DND-41 (cell line): ENCODE results near the gene IGSF1.

Source experiments
- ATAC-seq: fragments of 200-7000 bp; cut with Tn5 transposase; 3 replicates; pipeline ENCODE4 v1.9.1; 2021; ENCODE audit warnings: low read depth; ENCODE audit not compliant: insufficient read depth
- DNase-seq: peaks from one replicate; pipeline ENCODE4 v3.0.0-alpha.2; 2020
- H2AFZ ChIP-seq: 2 replicates; pipeline ENCODE4 v1.6.0; 2012; ENCODE audit warnings: low read depth, low read length
- H3K27ac ChIP-seq: 2 replicates; pipeline ENCODE4 v1.5.1; 2012; ENCODE audit warnings: low read length, inconsistent platforms
- H3K27me3 ChIP-seq: fragments of 200-600 bp; sonication (generic); 2 replicates; pipeline ENCODE4 v1.6.0; 2012; ENCODE audit warnings: low read length, mild to moderate bottlenecking, inconsistent platforms; ENCODE audit not compliant: insufficient read depth, poor library complexity
- H3K36me3 ChIP-seq: 2 replicates; pipeline ENCODE4 v1.5.1; 2012; ENCODE audit warnings: low read length, inconsistent platforms; ENCODE audit not compliant: insufficient read depth
- H3K4me1 ChIP-seq: 2 replicates; pipeline ENCODE4 v1.5.1; 2012; ENCODE audit warnings: mild to moderate bottlenecking, low read length; ENCODE audit not compliant: insufficient read depth
- H3K4me2 ChIP-seq: 2 replicates; pipeline ENCODE4 v1.6.0; 2012; ENCODE audit warnings: mild to moderate bottlenecking, moderate library complexity, low read length, inconsistent platforms; ENCODE audit not compliant: insufficient read depth
- H3K4me3 ChIP-seq, 2 experiments: fragments of 200-600 bp in 1 of 2; shearing (Covaris generic) in 1 of 2; 2 replicates each; pipeline ENCODE4 v1.5.1; 2012 to 2016; ENCODE audit warnings: inconsistent platforms in 2 of 2, low read length in 2 of 2, mild to moderate bottlenecking in 2 of 2, low read depth in 1 of 2, moderate library complexity in 1 of 2
- H3K79me2 ChIP-seq: 2 replicates; pipeline ENCODE4 v1.6.0; 2012; ENCODE audit warnings: low read length, inconsistent platforms; ENCODE audit not compliant: insufficient read depth
- H3K9ac ChIP-seq: 2 replicates; pipeline ENCODE4 v1.6.0; 2012; ENCODE audit warnings: low read depth, mild to moderate bottlenecking, inconsistent platforms, low read length, moderate library complexity
- H3K9me3 ChIP-seq: 2 replicates; pipeline ENCODE4 v1.5.1; 2012; ENCODE audit warnings: low read length, moderate library complexity, mild to moderate bottlenecking, inconsistent platforms; ENCODE audit not compliant: insufficient read depth, severe bottlenecking
- H4K20me1 ChIP-seq: 2 replicates; pipeline ENCODE4 v1.6.0; 2012; ENCODE audit warnings: low read length; ENCODE audit not compliant: insufficient read depth
- CTCF ChIP-seq: IDR thresholded peaks from 2 replicates; pipeline ENCODE4 v1.5.1; 2012; ENCODE audit warnings: borderline replicate concordance, low read length, moderate library complexity, mild to moderate bottlenecking; ENCODE audit not compliant: poor library complexity, severe bottlenecking; ENCODE audit errors: extremely low read depth
- EZH2 ChIP-seq: IDR thresholded peaks from 3 replicates; pipeline ENCODE4 v1.6.1; 2012; ENCODE audit warnings: borderline replicate concordance, low read depth, mild to moderate bottlenecking, moderate library complexity, low read length, inconsistent platforms; ENCODE audit not compliant: severe bottlenecking

The IGSF1 gene

GRCh38 chrX:131271274-131271673, 17.8 kb downstream of the IGSF1 start:
- no peak for TF ChIP-seq CTCF
- no peak for TF ChIP-seq EZH2
- H3K4me1 ChIP-seq: no peaks in the 10 kb centered on the region

GRCh38 chrX:131270080-131270479, 19.0 kb downstream of the IGSF1 start:
- H2AFZ ChIP-seq: no peak overlapping the region
- H3K79me2 ChIP-seq: no peaks in the 10 kb centered on the region
- H3K27me3 ChIP-seq: no peaks in the 10 kb centered on the region
- H3K9ac ChIP-seq: no peak overlapping the region
- H3K9me3 ChIP-seq: no peaks in the 10 kb centered on the region
- ATAC-seq (no peak), DNase-seq (no peak)
- TF ChIP-seq EZH2: no peak
- TF ChIP-seq CTCF: no peak
- no peak overlapping the region for H3K4me2 ChIP-seq
- H3K4me1 ChIP-seq: no peaks in the 10 kb centered on the region
- H3K36me3 ChIP-seq: no peaks in the 10 kb centered on the region
- no peak overlapping the region for H3K4me3 ChIP-seq
- no peaks in the 10 kb centered on the region for H4K20me1 ChIP-seq
- no peak overlapping the region for H3K27ac ChIP-seq

More at GRCh38 chrX:131271274-131271673, 17.8 kb downstream of the IGSF1 start:
- DNase-seq (no peak), ATAC-seq (no peak)
- no peak overlapping the region for H3K9ac ChIP-seq
- no peak overlapping the region for H3K27ac ChIP-seq
- no peaks in the 10 kb centered on the region for H3K79me2 ChIP-seq
- no peaks in the 10 kb centered on the region for H3K36me3 ChIP-seq
- H2AFZ ChIP-seq: no peak overlapping the region
- H3K9me3 ChIP-seq: no peaks in the 10 kb centered on the region
- H4K20me1 ChIP-seq: no peaks in the 10 kb centered on the region
- H3K27me3 ChIP-seq: no peaks in the 10 kb centered on the region
- no peak overlapping the region for H3K4me2 ChIP-seq
- H3K4me3 ChIP-seq: no peak overlapping the region

- H3K9me3 ChIP-seq: no peaks in the 10 kb centered on the region
- H3K4me3 ChIP-seq: no peak overlapping the region
- H3K27me3 ChIP-seq: no peaks in the 10 kb centered on the region
- TF ChIP-seq EZH2: no peak
- no peak for TF ChIP-seq CTCF
- H4K20me1 ChIP-seq: no peaks in the 10 kb centered on the region
- H3K27ac ChIP-seq: no peak overlapping the region
- H2AFZ ChIP-seq: no peak overlapping the region
- no peaks in the 10 kb centered on the region for H3K36me3 ChIP-seq
- no peak overlapping the region for H3K4me2 ChIP-seq
- DNase-seq (no peak), ATAC-seq (no peak)
- H3K9ac ChIP-seq: no peak overlapping the region
- no peaks in the 10 kb centered on the region for H3K4me1 ChIP-seq
- H3K79me2 ChIP-seq: no peaks in the 10 kb centered on the region
Observed at GRCh38 chrX:131264665-131265064, 24.4 kb downstream of the IGSF1 start.

GRCh38 chrX:131264053-131264452, 25.1 kb downstream of the IGSF1 start:
- DNase-seq: no peak
- H3K79me2 ChIP-seq: no peaks in the 10 kb centered on the region
- no peak for ATAC-seq
- H3K4me3 ChIP-seq: no peak overlapping the region
- no peaks in the 10 kb centered on the region for H3K27me3 ChIP-seq
- no peak overlapping the region for H2AFZ ChIP-seq
- no peaks in the 10 kb centered on the region for H3K36me3 ChIP-seq
- no peak overlapping the region for H3K9ac ChIP-seq
- H4K20me1 ChIP-seq: no peaks in the 10 kb centered on the region
- no peaks in the 10 kb centered on the region for H3K4me1 ChIP-seq
- TF ChIP-seq CTCF: no peak
- no peak for TF ChIP-seq EZH2
- H3K4me2 ChIP-seq: no peak overlapping the region
- no peaks in the 10 kb centered on the region for H3K9me3 ChIP-seq
- H3K27ac ChIP-seq: no peak overlapping the region
